ENCODE results near the gene PPCDC. TPM values are rescaled to one million over a fixed set of nuclear protein-coding genes. Genes with fewer than 3 reads are reported as not detected.

Gene PPCDC
- polyA plus RNA-seq, 1 of the 3 experiments (the other 2 are of a cell fraction): 19.8 TPM

DNA sequence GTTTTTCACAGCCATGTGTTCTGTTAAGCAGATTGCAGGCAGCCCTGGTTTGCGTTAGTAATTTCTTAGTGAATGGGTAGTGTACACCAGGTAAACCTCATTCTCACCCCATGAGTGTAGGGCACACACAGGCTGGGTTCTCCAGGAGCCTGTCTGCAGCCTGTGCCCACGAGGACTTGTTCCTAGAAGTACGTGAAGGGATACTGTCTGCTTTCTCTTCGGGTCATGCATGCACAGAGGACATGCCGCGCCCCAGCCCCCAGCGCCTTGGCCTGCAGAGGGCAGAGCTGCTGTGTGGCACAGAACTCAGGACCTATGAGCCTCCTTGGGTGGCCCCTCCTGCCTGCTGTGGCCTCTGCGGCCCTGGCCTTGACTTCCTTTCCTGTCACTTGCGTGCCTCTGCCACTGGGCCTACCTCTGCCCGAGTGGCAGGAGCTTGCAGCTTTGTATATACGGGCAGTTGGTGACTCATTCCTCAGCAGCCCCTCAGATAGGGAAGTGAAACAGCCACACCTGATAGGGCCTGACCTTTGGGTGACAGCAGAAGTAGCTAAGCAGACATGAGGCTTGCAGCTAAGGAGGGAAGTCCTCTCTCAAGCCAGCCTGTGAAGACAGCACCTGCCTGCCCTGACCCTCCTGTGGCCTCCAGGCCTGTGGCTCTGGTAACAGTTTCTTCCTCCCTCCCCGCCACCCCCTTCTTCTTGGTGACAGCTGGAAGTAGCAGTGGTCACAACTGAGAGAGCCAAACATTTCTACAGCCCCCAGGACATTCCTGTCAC lies 19.5 kb downstream of the PPCDC start:
- CTCF ChIA-PET: interaction anchor here (1.0 to 3.6 kb wide), 9 partner anchors 9 to 265 kb away, joined by 3 to 21 read pairs (median 3); partner anchors contain the start of gene C15orf39
- Histone ChIP-seq H3K27ac (ENCODE audit: low read depth in 2 of 2, low read length in 1 of 2) (peak overlapping the region; percentile 32 to 58; a peak in 2 of 4 replicates), H3K9me3 (no peaks in the 10 kb centered on the region), H2AFZ (ENCODE audit: low read depth) (no peak overlapping the region), H3K36me3 (replicated peaks in 1 of 2; ENCODE audit: control insufficient read depth in 1 of 2, insufficient read depth in 2 of 2, low read length in 1 of 2) (no peaks in the 10 kb centered on the region), H3F3A (replicated peaks; ENCODE audit: insufficient read depth) (peaks cover 8% of the 10 kb centered on the region), H3K9me2 (no peaks in the 10 kb centered on the region), H3K9ac (no peak overlapping the region), H3K27me3 (ENCODE audit: insufficient read depth) (no peaks in the 10 kb centered on the region), H3K4me3 (ENCODE audit: low read depth in 2 of 2, low read length in 1 of 2) (no peak overlapping the region), H4K20me1 (ENCODE audit: insufficient read depth) (no peaks in the 10 kb centered on the region), H3K4me2 (no peak overlapping the region), H3K4me1 (ENCODE audit: control insufficient read depth in 1 of 2, insufficient read depth in 2 of 2, low read depth in 1 of 2, low read length in 1 of 2) (peaks cover 19 to 34% of the 10 kb centered on the region in 2 experiments; a peak in 3 of 4 replicates), H3K79me2 (ENCODE audit: insufficient read depth) (no peaks in the 10 kb centered on the region)
- peak; percentile 44 for DNase-seq
- WGBS (ENCODE audit: low lambda C conversion rate): 81% methylated on average over 12 of the region's 12 CpGs
- POLR2A ChIA-PET: interaction anchor here (0.9 to 1.1 kb wide), 2 partner anchors 159 to 160 kb away, joined by 3 to 4 read pairs; partner anchors contain the start of gene C15orf39
- TF ChIP-seq, protein P1, sequence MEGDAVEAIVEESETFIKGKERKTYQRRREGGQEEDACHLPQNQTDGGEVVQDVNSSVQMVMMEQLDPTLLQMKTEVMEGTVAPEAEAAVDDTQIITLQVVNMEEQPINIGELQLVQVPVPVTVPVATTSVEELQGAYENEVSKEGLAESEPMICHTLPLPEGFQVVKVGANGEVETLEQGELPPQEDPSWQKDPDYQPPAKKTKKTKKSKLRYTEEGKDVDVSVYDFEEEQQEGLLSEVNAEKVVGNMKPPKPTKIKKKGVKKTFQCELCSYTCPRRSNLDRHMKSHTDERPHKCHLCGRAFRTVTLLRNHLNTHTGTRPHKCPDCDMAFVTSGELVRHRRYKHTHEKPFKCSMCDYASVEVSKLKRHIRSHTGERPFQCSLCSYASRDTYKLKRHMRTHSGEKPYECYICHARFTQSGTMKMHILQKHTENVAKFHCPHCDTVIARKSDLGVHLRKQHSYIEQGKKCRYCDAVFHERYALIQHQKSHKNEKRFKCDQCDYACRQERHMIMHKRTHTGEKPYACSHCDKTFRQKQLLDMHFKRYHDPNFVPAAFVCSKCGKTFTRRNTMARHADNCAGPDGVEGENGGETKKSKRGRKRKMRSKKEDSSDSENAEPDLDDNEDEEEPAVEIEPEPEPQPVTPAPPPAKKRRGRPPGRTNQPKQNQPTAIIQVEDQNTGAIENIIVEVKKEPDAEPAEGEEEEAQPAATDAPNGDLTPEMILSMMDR (IDR thresholded peaks at IDR 0.05): peak; percentile 43
- TF ChIP-seq SMC3 (IDR thresholded peaks at IDR 0.05; ENCODE audit: low read depth, low read length): peak; percentile 54
- TF ChIP-seq RCOR1 (IDR thresholded peaks at IDR 0.05; ENCODE audit: low read length): no peak
- TF ChIP-seq RAD21 (IDR thresholded peaks at IDR 0.05; ENCODE audit: low read length): peak; percentile 50

DNA sequence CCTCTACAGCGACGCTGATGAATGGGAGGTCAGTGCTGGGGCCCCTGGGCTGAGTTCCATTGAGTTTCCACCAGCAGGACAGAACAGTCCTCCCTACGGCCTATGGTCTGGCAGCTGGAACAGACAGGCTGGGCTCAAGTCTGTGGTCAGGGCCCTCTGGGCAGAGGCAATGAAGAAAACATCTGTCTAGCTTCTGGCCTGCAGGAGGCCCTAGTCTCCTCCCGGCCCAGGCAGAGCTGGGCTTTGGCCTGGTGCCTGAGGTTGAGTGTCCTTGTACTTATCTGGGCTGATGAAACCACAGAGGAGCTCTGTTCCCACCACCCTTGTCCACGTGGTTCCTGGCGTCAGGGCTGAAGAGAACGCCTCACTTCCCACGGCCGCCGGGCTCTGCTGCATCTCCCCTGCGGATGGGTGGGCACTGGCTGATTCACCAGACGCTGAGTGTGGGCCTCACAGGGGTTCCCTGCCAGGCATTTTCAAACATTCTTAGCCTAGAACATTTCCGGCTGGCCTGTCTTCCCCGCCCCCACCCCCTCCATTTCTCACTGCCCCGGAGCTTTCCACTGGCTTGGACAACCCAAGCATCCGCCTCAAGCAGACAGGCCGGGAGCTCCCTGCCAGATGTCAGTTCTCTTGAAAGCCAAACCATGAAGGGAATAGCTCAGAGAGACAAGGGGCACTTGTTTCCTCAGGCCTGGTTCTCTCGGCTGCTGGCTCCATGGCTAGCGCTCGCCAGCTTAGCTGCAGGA lies 20.3 kb downstream of the PPCDC start:
- Histone ChIP-seq H3K9ac (no peak overlapping the region), H3K4me3 (ENCODE audit: low read depth in 2 of 2, low read length in 1 of 2) (no peak overlapping the region), H3K27me3 (ENCODE audit: insufficient read depth) (no peaks in the 10 kb centered on the region), H3K4me2 (no peak overlapping the region), H3K36me3 (replicated peaks in 1 of 2; ENCODE audit: control insufficient read depth in 1 of 2, insufficient read depth in 2 of 2, low read length in 1 of 2) (no peaks in the 10 kb centered on the region), H3K4me1 (ENCODE audit: control insufficient read depth in 1 of 2, insufficient read depth in 2 of 2, low read depth in 1 of 2, low read length in 1 of 2) (peaks cover 19 to 39% of the 10 kb centered on the region in 2 experiments; a peak in 3 of 4 replicates), H3F3A (replicated peaks; ENCODE audit: insufficient read depth) (peaks cover 8% of the 10 kb centered on the region), H2AFZ (ENCODE audit: low read depth) (no peak overlapping the region), H3K27ac (ENCODE audit: low read depth in 2 of 2, low read length in 1 of 2) (peak overlapping the region; percentile 54 to 58; a peak in 2 of 4 replicates), H4K20me1 (ENCODE audit: insufficient read depth) (no peaks in the 10 kb centered on the region), H3K9me2 (no peaks in the 10 kb centered on the region), H3K9me3 (no peaks in the 10 kb centered on the region), H3K79me2 (ENCODE audit: insufficient read depth) (no peaks in the 10 kb centered on the region)
- TF ChIP-seq RXRA (IDR thresholded peaks at IDR 0.05; ENCODE audit: borderline replicate concordance, low read depth) (no peak), TAF1 (IDR thresholded peaks at IDR 0.05; ENCODE audit: borderline replicate concordance, low read depth, low read length) (no peak), SMC3 (IDR thresholded peaks at IDR 0.05; ENCODE audit: low read depth, low read length) (no peak), RAD21 (IDR thresholded peaks at IDR 0.05; ENCODE audit: low read length) (peak; percentile 31; the same call in 1 of the 2 replicates), MEF2A (IDR thresholded peaks at IDR 0.05; ENCODE audit: borderline replicate concordance, low read depth) (no peak), CHD2 (IDR thresholded peaks at IDR 0.05; ENCODE audit: low read length, partially characterized antibody) (no peak), TEAD4 (IDR thresholded peaks at IDR 0.05; ENCODE audit: borderline replicate concordance, insufficient read depth) (no peak), NRF1 (IDR thresholded peaks at IDR 0.05; ENCODE audit: low read depth, low read length) (no peak), RCOR1 (IDR thresholded peaks at IDR 0.05; ENCODE audit: low read length) (no peak), GATA2 (CRISPR knock-in tag; IDR thresholded peaks at IDR 0.05) (no peak), MXI1 (IDR thresholded peaks at IDR 0.05; ENCODE audit: low read depth, low read length) (no peak), FOXJ3 (CRISPR knock-in tag; IDR thresholded peaks at IDR 0.05) (no peak), NFIC (IDR thresholded peaks at IDR 0.05; ENCODE audit: borderline replicate concordance) (peak; percentile 52)
- TF ChIP-seq, protein P2, sequence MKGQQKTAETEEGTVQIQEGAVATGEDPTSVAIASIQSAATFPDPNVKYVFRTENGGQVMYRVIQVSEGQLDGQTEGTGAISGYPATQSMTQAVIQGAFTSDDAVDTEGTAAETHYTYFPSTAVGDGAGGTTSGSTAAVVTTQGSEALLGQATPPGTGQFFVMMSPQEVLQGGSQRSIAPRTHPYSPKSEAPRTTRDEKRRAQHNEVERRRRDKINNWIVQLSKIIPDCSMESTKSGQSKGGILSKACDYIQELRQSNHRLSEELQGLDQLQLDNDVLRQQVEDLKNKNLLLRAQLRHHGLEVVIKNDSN (IDR thresholded peaks at IDR 0.05; ENCODE audit: borderline replicate concordance, low read depth): 0 out of 2 replicates have a peak, but pooled peaks have one; percentile 50
- TF ChIP-seq, protein P1 (IDR thresholded peaks at IDR 0.05): peak; percentile 36
- TF ChIP-seq, protein P3, sequence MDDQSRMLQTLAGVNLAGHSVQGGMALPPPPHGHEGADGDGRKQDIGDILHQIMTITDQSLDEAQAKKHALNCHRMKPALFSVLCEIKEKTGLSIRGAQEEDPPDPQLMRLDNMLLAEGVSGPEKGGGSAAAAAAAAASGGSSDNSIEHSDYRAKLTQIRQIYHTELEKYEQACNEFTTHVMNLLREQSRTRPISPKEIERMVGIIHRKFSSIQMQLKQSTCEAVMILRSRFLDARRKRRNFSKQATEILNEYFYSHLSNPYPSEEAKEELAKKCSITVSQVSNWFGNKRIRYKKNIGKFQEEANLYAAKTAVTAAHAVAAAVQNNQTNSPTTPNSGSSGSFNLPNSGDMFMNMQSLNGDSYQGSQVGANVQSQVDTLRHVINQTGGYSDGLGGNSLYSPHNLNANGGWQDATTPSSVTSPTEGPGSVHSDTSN (IDR thresholded peaks at IDR 0.05): no peak
- no peak for DNase-seq
- WGBS (ENCODE audit: low lambda C conversion rate): 87% methylated on average over 14 of the region's 20 CpGs
- POLR2A ChIA-PET: interaction anchor here (0.9 to 1.1 kb wide), 2 partner anchors 158 to 160 kb away, joined by 3 to 4 read pairs; partner anchors contain the start of gene C15orf39
- CTCF ChIA-PET: interaction anchor here (1.0 to 3.6 kb wide), 10 partner anchors 8 to 264 kb away, joined by 3 to 21 read pairs (median 3); partner anchors contain the start of gene C15orf39
